ENCODE measurements around the gene NRIP1. TPM values are rescaled to one million over a fixed set of nuclear protein-coding genes. Genes with fewer than 3 reads are reported as not detected.

Gene NRIP1
- total RNA-seq, 1 donor from 2014 or later: 7.5 TPM

- intact Hi-C loops (cut with micrococcal nuclease): loop anchor here (10.0 kb wide), 4 partner anchors 301 to 759 kb away; no protein-coding TSS in a partner anchor
Measured at GRCh38 chr21:15066123-15066575, 1.3 kb upstream of the NRIP1 start.

DNA sequence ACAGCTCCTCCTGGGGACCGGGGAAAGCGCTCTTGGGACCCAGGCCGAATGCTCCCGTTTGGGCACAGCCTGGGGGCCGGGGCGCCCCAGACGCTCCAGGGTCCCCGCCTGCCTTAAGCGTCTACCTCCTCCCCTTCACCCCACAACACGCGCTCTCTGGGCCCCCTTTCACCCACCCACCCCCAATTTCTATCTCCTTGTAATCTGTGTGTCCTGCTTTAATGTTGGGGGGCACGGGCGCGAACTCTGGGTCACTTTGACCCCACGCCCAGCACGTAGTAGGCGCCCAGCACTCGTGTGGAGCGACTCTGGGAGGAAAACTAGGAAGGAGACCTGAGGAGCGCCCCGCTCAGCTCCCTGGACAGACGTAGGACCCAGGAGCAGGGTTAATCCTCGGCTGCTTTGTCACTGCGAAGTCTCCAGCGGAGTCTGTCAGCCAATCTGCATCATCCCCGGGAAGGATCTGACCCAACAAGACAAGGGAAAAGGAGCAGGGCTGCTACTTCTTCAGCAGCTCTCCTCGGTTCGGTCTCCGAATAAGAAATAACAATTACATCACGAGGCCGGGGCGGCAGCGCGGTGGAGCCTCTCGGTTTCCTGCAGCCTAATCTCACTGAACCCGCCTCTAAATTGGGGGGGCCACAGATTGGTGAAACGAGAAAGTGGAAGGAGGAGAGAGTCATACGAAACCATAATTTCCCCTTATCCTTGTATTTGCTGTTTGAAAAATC is 757 bp upstream of the NRIP1 start:
- intact Hi-C loops (cut with micrococcal nuclease): loop anchor here (1.0 to 10.0 kb wide), 6 partner anchors 61 to 759 kb away; partner anchors contain the start of gene HSPA13

DNA sequence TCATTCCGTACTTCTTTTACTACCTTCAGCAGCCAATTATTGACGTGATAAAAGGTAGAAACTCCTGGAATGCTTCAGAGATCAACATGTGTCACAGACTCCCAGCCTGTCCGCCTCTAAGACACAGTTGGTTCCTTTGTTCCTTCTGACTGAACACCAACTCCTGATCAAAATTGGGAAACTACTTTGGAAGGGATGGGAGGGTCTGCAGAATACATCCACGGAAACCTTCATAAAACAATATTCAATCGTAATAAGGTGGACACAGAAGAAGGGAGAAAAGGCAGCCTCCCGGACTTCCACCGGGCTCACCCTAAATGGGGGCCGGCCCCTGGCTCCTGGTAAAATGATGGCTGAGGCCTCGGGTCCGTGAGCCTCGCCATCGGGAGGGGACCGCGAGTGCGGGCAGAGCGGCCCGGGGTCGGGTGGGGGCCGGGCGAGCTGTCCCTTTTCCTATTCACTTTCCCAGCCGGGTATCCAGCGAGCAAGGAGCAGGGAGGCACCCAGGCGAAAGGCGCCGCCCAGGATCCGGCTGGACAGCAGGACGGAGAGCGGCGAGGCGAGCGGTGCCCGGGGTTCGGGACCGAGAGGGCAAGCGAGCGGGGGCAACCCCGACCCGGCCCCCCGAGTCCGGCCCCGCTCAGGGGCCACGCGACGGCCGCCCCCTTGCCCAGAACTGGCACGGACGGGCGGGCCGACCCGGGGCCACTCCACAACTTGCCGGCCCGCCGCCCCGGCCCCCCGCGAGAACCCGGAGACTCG is 805 bp downstream of the NRIP1 start:
- intact Hi-C loops (cut with micrococcal nuclease): loop anchor here (1.0 to 10.0 kb wide), 9 partner anchors 15 to 761 kb away; no protein-coding TSS in a partner anchor

GRCh38 chr21:15063081-15063813 is 1.6 kb downstream of the NRIP1 start:
- intact Hi-C loops (cut with micrococcal nuclease): loop anchor here (1.0 to 10.0 kb wide), 8 partner anchors 14 to 762 kb away; no protein-coding TSS in a partner anchor

- intact Hi-C loops (cut with micrococcal nuclease): loop anchor here (2.0 to 10.0 kb wide), 7 partner anchors 14 to 762 kb away; no protein-coding TSS in a partner anchor
Measured at GRCh38 chr21:15062606-15062965, 2.2 kb downstream of the NRIP1 start.

DNA sequence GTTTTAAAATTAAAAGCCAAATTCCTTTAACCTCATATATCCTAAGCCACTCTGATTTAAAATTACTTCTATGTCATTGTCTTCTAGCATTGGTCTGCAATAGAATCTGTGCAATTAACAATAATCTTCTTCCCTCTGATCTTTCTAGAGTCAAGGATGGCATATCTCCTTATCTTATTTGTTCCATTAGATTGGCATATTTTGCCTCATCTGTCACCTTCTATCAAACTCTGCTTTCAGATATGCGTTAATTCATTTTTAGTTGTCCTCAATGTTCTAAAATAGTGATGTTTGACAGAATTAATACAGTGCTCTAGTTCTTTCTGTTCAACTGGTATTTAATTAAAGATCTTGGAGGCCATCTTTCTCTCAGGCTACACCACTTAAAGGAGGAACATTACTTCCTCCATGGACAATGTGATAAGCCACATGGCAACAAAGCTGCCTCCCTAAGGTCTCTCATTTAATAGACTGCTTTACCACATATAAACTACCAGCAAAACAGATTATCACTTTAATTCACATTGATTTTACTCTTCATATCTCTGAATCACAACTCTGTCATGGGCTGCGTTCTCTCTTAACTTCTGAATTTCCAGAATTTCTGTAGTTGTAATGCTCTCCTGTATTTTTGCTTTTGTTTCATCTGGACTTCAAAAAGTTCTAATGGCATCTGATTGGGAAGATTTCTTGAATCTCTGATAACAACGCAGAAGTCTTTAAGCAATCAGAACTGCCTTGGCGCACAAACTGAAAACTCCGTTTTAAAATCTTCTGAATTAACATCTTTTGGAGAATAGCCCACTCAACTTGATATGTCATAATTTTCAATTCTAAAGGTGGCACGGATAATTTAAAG is 2.8 kb downstream of the NRIP1 start:
- intact Hi-C loops (cut with micrococcal nuclease): loop anchor here (2.0 to 10.0 kb wide), 7 partner anchors 13 to 763 kb away; no protein-coding TSS in a partner anchor

DNA sequence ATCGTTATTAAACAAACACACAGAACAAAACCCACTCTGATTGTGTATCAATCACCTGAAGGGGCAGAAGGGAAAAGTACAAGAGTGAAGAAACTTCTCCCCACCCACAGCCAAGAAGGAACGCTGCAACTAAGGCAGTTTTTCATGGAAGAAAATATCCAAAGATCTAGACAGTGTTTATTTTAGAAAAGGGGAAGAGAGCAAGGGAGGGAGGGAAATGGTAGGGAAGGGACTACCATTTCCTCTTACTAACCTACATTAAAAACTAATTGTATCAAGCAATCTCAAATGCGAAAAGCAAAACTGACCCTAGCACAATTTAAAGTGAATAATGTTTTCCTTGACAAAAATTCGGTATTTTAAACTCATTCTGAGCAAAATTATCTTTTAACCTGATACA is 3.5 kb downstream of the NRIP1 start:
- intact Hi-C loops (cut with micrococcal nuclease): loop anchor here (5.0 to 10.0 kb wide), 5 partner anchors 199 to 764 kb away; no protein-coding TSS in a partner anchor

DNA sequence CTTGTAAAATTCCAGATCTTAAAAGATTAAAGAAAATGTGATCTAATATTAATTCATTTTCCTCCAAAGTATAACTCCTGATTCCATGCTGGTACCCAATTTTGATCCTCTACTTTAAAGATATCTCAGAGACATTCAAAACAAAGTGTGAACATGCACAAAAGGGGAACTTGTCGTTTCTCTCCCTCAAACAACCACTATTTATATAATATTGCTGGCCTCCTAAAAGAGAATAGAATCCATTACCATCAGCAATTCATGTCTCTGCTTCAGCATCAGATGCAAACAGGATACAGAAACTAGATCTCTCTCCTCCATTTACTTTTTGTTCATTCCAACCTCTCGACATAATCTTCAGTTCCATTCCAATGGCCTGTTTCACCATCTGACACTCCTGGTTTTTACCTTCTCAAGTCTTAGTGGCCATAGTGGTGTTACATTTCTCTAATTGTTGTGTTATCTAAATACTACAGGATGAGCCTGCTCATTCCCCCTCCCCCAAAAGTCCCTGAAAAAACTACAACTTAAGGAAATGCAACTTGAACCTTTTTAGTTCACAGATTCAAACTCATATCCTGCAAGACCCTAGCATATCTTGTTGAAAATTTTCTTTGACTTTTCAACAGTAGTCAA is 4.1 kb downstream of the NRIP1 start:
- intact Hi-C loops (cut with micrococcal nuclease): loop anchor here (5.0 to 10.0 kb wide), 5 partner anchors 198 to 764 kb away; no protein-coding TSS in a partner anchor

DNA sequence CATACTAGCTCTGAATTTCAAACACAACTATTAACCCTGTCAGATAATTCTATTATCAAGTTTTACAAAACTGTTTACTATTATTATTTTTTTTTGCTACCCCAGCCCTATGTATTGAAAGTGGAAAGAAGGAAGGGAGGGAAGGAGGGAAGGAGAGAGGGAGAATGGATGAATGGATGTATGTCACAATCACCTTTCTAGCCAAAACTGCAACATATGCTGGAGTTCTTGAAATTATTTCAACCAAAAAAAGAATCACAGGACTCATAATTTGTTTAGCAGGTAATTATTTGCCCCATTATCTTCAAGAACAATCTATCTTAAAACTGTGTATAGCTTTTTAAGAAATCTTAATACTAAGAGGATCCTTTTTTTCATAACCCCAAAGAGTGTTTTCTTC is 5.4 kb downstream of the NRIP1 start:
- intact Hi-C loops (cut with micrococcal nuclease): no loop called here

DNA sequence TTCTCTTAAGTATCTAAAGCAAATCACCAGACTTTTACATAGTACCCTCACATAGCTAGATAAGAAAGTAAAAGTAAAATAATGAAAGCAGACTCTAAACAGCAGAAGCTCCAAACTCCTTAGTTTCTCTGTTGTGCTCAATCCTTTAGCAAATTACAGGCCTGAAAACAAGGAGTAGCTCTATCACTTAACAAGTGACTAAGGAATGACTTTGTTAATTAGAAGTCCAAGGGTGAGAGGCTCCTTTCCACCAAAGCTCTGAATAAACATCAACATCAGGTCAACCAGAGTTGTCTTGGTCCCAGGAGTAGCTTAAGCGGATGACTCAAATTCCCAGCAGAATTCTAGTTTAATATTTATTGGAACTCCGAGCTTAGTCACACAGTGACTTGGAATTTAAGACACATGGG is 5.9 kb downstream of the NRIP1 start:
- intact Hi-C loops (cut with micrococcal nuclease): no loop called here

- intact Hi-C loops (cut with micrococcal nuclease): no loop called here
Measured at GRCh38 chr21:15057285-15057684, 7.5 kb downstream of the NRIP1 start.

DNA sequence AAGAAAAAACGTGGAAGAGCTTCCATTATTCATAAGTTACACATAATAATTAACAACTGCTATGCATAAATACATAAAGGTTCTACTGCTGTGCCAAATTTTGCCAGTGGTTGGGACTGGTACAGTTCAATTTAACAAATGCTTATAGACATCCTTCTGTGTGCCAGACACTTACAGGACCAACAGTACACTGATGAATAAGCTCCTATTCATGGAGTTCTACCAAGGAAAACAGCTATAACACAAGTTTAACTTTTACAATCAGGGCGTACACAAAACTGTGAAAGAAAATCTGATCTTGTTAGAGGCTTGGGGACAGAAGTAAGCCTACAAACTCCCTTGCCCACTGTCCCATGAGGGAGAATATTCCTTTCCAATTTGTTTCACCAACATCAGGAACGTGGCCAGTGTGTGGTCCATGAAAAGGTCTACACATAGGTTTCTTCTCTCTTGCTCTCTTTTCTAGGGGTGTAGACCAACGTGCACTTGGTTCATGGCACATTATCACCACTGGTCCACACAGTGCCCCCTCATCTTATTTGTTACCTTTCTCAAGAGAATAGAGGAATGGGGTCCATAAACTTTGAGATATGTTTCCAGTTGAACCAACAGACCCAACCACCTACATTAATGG is 10.1 kb downstream of the NRIP1 start:
- intact Hi-C loops (cut with micrococcal nuclease): loop anchor here (5.0 kb wide), 1 partner anchor 47 kb away; no protein-coding TSS in a partner anchor

DNA sequence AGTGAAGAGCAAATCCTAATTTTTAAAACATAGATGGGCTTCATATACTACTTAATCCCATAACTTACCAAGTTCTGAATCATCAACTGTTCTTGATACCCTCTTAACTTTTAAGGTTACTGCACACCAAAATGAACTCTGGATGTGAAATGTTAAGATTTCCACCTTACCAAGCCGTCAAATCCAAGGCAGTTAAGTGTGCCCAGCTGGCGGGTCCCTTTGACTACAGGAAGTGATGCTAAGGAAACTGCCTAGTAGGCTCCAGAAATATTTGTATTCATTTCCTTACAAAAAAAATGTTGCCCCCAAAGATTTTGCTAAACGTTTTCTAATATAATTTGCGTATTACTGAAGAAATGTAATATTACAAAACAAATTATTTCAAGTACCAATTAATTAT is 10.7 kb downstream of the NRIP1 start:
- intact Hi-C loops (cut with micrococcal nuclease): loop anchor here (5.0 kb wide), 1 partner anchor 47 kb away; no protein-coding TSS in a partner anchor

GRCh38 chr21:15053500-15053899 is 11.3 kb downstream of the NRIP1 start:
- intact Hi-C loops (cut with micrococcal nuclease): loop anchor here (5.0 kb wide), 1 partner anchor 46 kb away; no protein-coding TSS in a partner anchor

DNA sequence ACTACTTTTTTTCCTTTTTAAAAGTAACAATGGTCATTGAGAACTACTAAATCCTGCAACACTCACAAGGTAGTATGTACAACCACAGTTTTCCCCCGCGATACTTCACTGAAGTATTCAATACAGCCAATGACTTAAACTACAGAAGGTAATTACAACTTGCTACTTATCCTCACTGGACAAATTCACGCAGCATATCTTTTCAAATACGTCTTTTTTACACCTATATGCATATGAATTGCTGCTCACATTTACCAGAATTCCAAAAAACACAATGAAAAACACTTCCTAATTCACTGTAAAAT is 12.4 kb downstream of the NRIP1 start:
- intact Hi-C loops (cut with micrococcal nuclease): loop anchor here (5.0 kb wide), 1 partner anchor 45 kb away; no protein-coding TSS in a partner anchor

DNA sequence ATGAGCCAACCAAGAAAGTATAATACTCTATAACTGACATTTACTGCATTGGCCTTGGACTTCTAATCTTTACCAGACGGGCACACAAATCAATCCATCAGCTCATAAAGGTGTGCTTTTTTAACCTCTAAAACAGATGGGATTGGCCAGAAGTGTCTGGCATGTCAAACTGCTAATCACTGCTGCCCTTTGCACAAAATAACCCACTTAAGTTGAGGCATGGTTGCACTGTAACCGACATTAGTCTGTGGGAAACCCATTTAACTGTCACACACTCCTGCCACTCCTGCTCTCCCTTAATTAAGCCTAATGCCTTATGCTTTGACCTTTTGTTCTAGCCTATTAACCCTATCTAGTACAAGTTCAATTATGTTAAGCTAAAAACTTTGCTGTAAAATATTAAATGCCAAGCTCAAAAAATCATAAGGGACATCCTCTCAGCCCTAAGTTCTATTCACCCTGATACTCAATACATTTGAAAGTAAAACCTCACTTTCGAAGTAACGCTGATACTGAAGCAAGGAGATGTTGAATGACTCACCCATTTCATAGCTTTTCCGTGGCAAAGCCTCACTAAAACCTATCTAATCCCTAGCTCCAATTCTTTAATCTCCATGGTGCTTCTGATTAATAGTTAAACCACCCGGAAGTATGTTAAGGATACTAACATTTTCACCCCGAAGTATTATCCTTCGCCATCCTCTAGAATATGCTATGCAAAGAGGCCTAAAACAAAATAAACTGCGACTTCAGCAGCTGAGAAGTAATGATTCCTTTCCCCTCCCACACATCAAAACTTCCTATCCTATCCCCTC is 12.9 kb downstream of the NRIP1 start:
- intact Hi-C loops (cut with micrococcal nuclease): loop anchor here (5.0 kb wide), 1 partner anchor 45 kb away; no protein-coding TSS in a partner anchor

DNA sequence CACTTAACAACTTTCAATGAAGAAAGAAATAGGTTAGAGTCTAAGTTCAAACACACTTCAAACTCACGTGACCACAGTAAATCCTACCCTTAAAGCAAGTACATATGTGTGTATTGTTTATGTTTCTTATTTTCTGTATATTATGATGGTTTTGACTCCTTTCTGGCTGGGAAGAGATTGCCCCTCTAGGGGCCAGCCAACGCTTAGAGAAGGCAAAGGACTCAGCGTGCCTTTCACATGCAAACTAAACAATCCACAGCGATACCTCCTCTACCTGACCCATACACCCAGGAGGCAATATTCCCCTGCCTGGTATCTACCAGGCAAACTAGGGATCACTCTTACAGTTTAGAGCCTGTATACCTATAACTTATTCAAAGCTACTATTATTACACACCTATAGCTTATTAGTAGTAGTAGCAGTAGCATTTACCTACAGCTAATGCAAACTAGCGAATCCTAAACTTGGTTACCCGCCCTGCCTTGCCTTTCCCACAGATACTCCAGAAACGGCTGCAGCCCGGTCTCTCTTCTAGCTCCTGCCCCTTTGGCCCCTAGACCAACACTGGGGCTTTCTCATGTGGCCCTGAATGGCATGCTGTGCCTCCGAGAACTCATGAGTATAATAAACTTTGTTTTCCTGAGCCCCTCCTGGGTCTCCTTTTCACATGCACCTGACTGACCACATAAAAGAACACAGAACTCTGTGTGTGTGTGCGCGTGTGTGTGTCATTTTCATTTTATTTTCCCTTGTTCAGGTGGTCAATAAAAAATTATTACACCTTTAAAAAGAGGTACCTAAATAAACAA is 14.0 kb downstream of the NRIP1 start:
- intact Hi-C loops (cut with micrococcal nuclease): loop anchor here (5.0 kb wide), 1 partner anchor 43 kb away; no protein-coding TSS in a partner anchor
